Lower leg skin (tissue), 4 donors: ENCODE measurements around the gene RBPJ. TPM values are rescaled to one million over a fixed set of nuclear protein-coding genes. Genes with fewer than 3 reads are reported as not detected.
"Not testable (repeated sequence)": the region's sequence is repeated elsewhere in the genome, so short reads cannot be mapped to it uniquely, and the experiment has no call there.

Source experiments
- DNase-seq, 2 donors: peaks; one replicate each; pipeline ENCODE4 v3.0.0-alpha.2; 2019; ENCODE audit warnings: low spot score in 2 of 2
- H3K4me3 ChIP-seq: fragments of 200-600 bp; sonication (generic); 2 replicates; pipeline ENCODE4 v1.5.1; 2017; ENCODE audit warnings: mild to moderate bottlenecking, low read depth; ENCODE audit not compliant: poor library complexity, severe bottlenecking
- POLR2A ChIP-seq, 2 donors: fragments of 450-650 bp; IDR thresholded peaks; one replicate each; pipeline ENCODE4 v1.6.1; 2016 to 2017; ENCODE audit warnings: antibody characterized with exemption in 2 of 2, mild to moderate bottlenecking in 1 of 2, moderate library complexity in 1 of 2
- WGBS, 2 donors: methylation state at CpG; one replicate each; pipeline ENCODE4 v1.1.5; 2018; 5-methylcytosine and 5-hydroxymethylcytosine counted together
- intact Hi-C: fragments of 100-400 bp; cut with DNase I; formaldehyde crosslinking; loops from one replicate; pipeline ENCODE4 v1.15.0; 2023; ENCODE audit warnings: low total_unique reads
- total RNA-seq, 4 donors: library from RNA; depleted of rRNA; stranded (reverse); fragments of >200 nt; gene quantifications; one replicate each; pipeline ENCODE4 v1.1.0, GENCODE V29; 2016
- TF ChIP-seq, protein P1 (sequence below), 3 donors: fragments of 450-650 bp; IDR thresholded peaks; one replicate each; pipeline ENCODE4 v1.5.1; 2016; ENCODE audit warnings: antibody characterized with exemption in 3 of 3, mild to moderate bottlenecking in 3 of 3, moderate library complexity in 2 of 3

The RBPJ gene
- total RNA-seq, 4 donors from 2014 or later: 41.1 to 48.3 (median 45.5) TPM

DNA sequence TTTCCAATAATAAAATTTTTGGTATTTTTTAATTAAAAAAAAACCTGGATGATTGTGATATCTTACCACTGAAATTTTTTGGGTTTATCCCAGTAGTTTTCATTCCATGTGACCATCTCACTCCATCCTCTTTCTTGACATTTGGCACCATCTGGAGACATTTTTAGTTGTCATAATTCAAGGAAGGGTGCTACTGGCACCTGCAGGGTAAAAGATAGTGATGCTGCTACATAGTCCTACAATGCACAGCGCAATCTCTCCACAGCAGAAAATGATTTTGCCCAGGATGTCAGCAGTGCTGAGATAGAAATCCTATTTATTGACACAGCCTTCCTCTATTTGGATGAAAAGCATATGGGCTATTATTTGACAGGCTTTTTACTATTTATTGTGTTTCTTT, 79.3 kb downstream of the RBPJ start:
- 96 to 97% methylated on average over 1 of the region's 1 CpG for WGBS, 2 donors
- TF ChIP-seq, protein P1, sequence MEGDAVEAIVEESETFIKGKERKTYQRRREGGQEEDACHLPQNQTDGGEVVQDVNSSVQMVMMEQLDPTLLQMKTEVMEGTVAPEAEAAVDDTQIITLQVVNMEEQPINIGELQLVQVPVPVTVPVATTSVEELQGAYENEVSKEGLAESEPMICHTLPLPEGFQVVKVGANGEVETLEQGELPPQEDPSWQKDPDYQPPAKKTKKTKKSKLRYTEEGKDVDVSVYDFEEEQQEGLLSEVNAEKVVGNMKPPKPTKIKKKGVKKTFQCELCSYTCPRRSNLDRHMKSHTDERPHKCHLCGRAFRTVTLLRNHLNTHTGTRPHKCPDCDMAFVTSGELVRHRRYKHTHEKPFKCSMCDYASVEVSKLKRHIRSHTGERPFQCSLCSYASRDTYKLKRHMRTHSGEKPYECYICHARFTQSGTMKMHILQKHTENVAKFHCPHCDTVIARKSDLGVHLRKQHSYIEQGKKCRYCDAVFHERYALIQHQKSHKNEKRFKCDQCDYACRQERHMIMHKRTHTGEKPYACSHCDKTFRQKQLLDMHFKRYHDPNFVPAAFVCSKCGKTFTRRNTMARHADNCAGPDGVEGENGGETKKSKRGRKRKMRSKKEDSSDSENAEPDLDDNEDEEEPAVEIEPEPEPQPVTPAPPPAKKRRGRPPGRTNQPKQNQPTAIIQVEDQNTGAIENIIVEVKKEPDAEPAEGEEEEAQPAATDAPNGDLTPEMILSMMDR (IDR thresholded peaks at IDR 0.05): no peak
- TF ChIP-seq POLR2A (IDR thresholded peaks at IDR 0.05): no peak
- intact Hi-C loops: no loop called here

DNA sequence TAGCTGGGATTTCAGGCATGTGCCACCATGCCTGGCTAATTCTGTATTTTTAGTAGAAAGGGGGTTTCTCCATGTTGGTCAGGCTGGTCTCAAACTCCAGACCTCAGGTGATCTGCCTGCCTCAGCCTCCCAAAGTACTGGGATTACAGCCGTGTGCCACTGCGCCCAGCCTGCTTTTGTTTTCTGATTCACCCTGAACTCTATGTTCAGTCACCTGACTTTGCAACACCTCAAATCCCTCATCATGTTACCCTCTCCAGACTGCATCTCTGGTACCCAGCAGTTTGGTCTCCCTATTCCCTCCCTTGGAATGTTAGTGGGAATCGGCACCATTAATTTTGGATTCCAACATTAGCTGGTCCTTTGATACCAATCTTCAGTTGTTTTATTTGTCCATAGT, 81.2 kb downstream of the RBPJ start:
- 99% methylated on average over 3 of the region's 3 CpGs for WGBS, 2 donors
- DNase-seq, intact Hi-C loops: not testable (repeated sequence)

More for the DNA sequence above, 79.3 kb downstream of the RBPJ start:
- H3K4me3 ChIP-seq: no peak overlapping the region
- DNase-seq: no peak

DNA sequence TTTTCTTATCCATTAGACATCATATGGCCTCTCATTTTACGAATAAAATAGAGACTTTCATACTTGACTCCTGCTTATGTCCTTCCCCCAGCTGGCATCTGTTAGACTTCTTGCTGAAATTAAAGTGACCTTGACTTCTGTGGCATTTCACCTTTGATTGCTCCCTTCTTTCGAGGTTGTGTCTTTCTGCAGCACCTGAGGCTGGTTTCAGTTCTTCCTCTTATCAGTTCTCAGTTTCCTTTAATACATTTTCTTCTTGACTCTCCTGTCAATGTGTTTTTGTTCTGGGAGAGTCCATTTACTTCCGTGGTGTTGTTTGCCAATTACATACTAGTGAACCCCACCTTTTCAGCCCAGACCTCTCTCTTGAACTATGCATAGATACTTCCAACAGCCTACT, 81.6 kb downstream of the RBPJ start:
- no peak for DNase-seq
- 83 to 85% methylated on average over 3 of the region's 3 CpGs for WGBS, 2 donors

More for the DNA sequence above, 81.2 kb downstream of the RBPJ start:
- not testable (repeated sequence) for H3K4me3 ChIP-seq

DNA sequence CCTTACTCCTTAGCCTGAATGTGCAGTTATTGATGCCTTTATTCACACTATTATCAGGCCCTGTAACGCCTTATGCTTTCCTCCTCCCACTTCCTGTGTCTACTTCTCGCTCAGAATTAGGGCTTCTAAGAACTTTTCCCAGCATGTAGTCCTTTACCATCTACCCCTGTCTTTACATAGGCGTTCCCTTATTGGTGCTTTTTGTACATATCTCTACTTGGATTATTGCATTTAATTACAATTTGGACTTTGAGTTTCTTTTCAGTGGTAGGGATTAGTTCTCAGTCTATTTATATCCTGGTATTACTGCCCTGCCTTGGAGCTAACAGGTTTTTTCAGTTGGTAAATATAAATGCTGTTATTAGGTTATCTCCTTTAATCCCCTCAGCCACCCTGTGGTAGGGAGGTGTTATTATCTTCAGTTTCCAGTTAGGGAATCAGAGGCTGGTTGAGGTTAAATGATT, 84.0 kb downstream of the RBPJ start:
- 86 to 87% methylated on average over 3 of the region's 3 CpGs for WGBS, 2 donors
- intact Hi-C loops: no loop called here
- no peak overlapping the region for H3K4me3 ChIP-seq
- TF ChIP-seq, protein P1 (IDR thresholded peaks at IDR 0.05): no peak
- no peak for TF ChIP-seq POLR2A (IDR thresholded peaks at IDR 0.05)
- DNase-seq: no peak

More for the DNA sequence above, 81.6 kb downstream of the RBPJ start:
- no peak overlapping the region for H3K4me3 ChIP-seq
- intact Hi-C loops: no loop called here
- TF ChIP-seq POLR2A (IDR thresholded peaks at IDR 0.05): no peak
- TF ChIP-seq, protein P1 (IDR thresholded peaks at IDR 0.05): no peak

DNA sequence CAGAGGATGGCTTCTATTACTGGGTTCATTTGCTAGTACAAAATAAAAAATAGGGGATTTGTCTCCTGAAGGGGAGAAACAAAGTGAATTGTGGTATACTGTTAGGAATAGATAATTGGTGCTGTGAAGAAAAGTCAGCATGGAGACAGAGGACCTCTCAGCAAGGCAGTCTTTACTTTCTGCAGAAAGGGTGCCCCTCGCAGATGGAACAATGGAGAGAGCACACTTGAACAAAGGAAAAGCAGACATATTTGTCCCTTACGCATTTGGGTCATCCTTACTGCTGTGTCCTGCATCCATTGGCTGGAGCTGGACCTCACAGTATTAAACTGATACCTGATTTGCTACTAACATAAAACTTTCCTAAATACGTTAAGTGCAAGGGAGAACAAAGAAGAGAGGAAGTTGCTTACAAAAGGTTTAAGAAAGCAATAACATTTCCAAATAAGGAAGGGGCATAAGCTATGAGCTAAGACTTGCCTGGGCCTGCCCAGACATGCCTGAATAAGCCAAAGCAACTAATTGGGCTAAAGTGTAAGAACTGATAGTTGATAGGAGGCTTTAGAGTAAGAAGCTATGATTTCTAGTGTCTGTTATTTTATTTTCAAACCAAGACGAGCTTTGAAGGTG, 85.6 kb downstream of the RBPJ start:
- WGBS, 2 donors: 93 to 98% methylated on average over 4 of the region's 4 CpGs
- DNase-seq: no peak
- intact Hi-C loops: no loop called here
- H3K4me3 ChIP-seq: no peak overlapping the region
- no peak for TF ChIP-seq POLR2A (IDR thresholded peaks at IDR 0.05)
- TF ChIP-seq, protein P1 (IDR thresholded peaks at IDR 0.05): no peak

DNA sequence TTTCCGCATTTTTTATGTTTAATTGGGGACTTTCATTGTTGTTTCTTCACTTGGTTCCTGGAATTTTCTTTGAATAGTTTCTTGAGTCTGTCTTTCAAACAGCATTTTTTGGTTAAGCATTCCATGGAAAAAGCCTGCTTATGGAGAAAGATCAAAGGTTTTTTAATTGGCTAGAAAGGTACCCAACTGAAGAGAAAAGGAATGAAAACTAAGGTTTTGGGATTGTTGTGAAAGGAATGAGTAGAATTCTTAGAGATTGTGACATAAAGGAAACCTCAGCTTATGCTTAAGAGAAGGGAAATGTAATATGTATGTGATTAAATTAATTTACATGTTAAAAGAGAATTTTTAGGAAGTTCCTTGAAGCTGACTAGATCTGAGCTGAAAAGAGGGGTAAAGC, 86.7 kb downstream of the RBPJ start:
- no peak overlapping the region for H3K4me3 ChIP-seq
- TF ChIP-seq, protein P1 (IDR thresholded peaks at IDR 0.05): no peak
- no peak for TF ChIP-seq POLR2A (IDR thresholded peaks at IDR 0.05)
- intact Hi-C loops: no loop called here
- 92 to 95% methylated on average over 1 of the region's 1 CpG for WGBS, 2 donors
- DNase-seq: no peak
